Measurements from ENCODE around the gene CDK13. TPM values are rescaled to one million over a fixed set of nuclear protein-coding genes. Genes with fewer than 3 reads are reported as not detected.

The CDK13 gene
- total RNA-seq, 1 experiment from 2014 or later = 34.9 TPM

DNA sequence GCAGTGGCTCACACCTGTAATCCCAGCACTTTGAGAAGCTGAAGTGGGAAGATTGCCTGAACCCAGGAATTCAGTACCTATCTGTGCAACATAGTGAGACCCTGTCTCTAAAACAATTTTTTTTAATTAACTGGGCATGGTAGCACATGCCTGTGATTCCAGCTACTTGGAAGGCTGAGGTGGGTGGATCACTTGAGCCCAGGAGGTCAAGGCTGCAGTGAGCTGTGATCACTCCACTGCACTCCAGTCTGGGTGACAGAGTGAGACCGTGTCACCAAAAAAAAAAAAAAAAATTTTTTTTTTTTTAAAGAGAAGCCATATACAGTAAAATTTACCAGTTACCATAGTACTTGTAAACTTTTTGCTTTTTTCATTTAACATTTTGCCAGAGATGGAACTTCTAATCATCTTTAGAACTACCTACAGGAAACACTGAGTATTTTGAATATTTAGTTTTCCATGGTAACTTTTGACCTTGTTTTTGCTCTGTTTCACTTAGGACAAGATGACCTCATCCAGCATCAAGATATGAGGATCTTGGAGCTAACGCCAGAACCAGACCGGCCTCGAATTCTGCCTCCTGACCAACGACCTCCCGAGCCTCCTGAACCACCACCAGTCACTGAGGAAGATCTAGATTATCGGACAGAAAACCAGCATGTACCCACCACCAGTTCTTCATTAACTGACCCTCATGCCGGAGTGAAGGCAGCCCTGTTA, 143.7 kb downstream of the CDK13 start:
- intact Hi-C loops (cut with micrococcal nuclease) = no loop called here
- H2AFZ ChIP-seq (ENCODE audit: low read length) = no peak overlapping the region
- no TSS peak for BruUV-seq (replicated peaks)
- no peak for TF ChIP-seq EZH2 (IDR thresholded peaks at IDR 0.05; ENCODE audit: low read length, unreplicated experiment)
- TF ChIP-seq EZH2phosphoT487 (IDR thresholded peaks at IDR 0.05; ENCODE audit: borderline replicate concordance, low read length) = no peak
- TF ChIP-seq, protein P1, sequence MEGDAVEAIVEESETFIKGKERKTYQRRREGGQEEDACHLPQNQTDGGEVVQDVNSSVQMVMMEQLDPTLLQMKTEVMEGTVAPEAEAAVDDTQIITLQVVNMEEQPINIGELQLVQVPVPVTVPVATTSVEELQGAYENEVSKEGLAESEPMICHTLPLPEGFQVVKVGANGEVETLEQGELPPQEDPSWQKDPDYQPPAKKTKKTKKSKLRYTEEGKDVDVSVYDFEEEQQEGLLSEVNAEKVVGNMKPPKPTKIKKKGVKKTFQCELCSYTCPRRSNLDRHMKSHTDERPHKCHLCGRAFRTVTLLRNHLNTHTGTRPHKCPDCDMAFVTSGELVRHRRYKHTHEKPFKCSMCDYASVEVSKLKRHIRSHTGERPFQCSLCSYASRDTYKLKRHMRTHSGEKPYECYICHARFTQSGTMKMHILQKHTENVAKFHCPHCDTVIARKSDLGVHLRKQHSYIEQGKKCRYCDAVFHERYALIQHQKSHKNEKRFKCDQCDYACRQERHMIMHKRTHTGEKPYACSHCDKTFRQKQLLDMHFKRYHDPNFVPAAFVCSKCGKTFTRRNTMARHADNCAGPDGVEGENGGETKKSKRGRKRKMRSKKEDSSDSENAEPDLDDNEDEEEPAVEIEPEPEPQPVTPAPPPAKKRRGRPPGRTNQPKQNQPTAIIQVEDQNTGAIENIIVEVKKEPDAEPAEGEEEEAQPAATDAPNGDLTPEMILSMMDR (conservative IDR thresholded peaks at IDR 0.05; ENCODE audit: low read depth, low read length) = no peak
- H3K36me3 ChIP-seq (ENCODE audit: low read depth, low read length) = peaks cover 19% of the 10 kb centered on the region; the same call in 1 of the 2 replicates
- ATAC-seq (no peak), DNase-seq (no peak)
- CTCF ChIA-PET = no interaction called here
- H4K20me1 ChIP-seq (ENCODE audit: low read length) = no peaks in the 10 kb centered on the region
- H3K4me1 ChIP-seq (ENCODE audit: insufficient read depth, low read length) = no peaks in the 10 kb centered on the region
- POLR2A ChIA-PET (ENCODE audit: unreplicated experiment) = no interaction called here
- H3F3A ChIP-seq (ENCODE audit: low read length, unreplicated experiment) = no peaks in the 10 kb centered on the region
- no peak overlapping the region for H3K9ac ChIP-seq (ENCODE audit: low read length)
- no peaks in the 10 kb centered on the region for H3K27me3 ChIP-seq (ENCODE audit: low read length)
- H3K4me3 ChIP-seq (ENCODE audit: low read length) = no peak overlapping the region
- no peaks in the 10 kb centered on the region for H3K9me3 ChIP-seq (ENCODE audit: low read length)
- H3K9me2 ChIP-seq (replicated peaks; ENCODE audit: low read length) = no peaks in the 10 kb centered on the region
- no peak overlapping the region for H3K4me2 ChIP-seq (ENCODE audit: low read length)
- H3K79me2 ChIP-seq (ENCODE audit: low read length) = no peaks in the 10 kb centered on the region
- H3K27ac ChIP-seq (ENCODE audit: low read length) = no peak overlapping the region

DNA sequence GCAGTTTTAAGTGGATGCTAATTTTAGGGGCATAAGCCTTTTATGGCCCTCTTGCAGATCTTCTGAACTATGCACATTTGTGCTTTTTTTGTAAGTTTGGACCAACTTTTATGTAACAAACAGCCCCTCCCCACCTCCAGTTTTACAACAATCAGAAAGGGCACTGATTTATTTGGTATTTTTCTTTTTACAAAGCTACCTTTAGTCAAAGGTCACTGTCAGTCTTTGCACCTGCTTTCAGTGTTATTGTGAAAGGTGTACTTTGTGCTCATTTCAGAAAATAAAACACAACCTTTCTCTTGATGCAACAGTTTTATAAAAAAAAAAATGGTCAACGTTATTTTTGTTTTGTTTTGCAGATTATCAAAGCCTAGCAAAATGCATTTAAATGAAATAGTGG, 145.2 kb downstream of the CDK13 start:
- Histone ChIP-seq H3K9ac (ENCODE audit: low read length) (no peak overlapping the region), H3K36me3 (ENCODE audit: low read depth, low read length) (peaks cover 19% of the 10 kb centered on the region; the same call in 1 of the 2 replicates), H3K4me3 (ENCODE audit: low read length) (no peak overlapping the region), H3K27me3 (ENCODE audit: low read length) (no peaks in the 10 kb centered on the region), H3K9me3 (ENCODE audit: low read length) (no peaks in the 10 kb centered on the region), H3K4me1 (ENCODE audit: insufficient read depth, low read length) (no peaks in the 10 kb centered on the region), H3K79me2 (ENCODE audit: low read length) (no peaks in the 10 kb centered on the region), H3F3A (ENCODE audit: low read length, unreplicated experiment) (no peaks in the 10 kb centered on the region), H2AFZ (ENCODE audit: low read length) (no peak overlapping the region), H4K20me1 (ENCODE audit: low read length) (no peaks in the 10 kb centered on the region), H3K27ac (ENCODE audit: low read length) (no peak overlapping the region), H3K9me2 (replicated peaks; ENCODE audit: low read length) (no peaks in the 10 kb centered on the region), H3K4me2 (ENCODE audit: low read length) (no peak overlapping the region)
- no peak for ATAC-seq
- CTCF ChIA-PET = no interaction called here
- no peak for DNase-seq
- no TSS peak for BruUV-seq (replicated peaks)
- TF ChIP-seq EZH2 (IDR thresholded peaks at IDR 0.05; ENCODE audit: low read length, unreplicated experiment) = no peak
- intact Hi-C loops (cut with micrococcal nuclease) = no loop called here
- POLR2A ChIA-PET (ENCODE audit: unreplicated experiment) = no interaction called here

DNA sequence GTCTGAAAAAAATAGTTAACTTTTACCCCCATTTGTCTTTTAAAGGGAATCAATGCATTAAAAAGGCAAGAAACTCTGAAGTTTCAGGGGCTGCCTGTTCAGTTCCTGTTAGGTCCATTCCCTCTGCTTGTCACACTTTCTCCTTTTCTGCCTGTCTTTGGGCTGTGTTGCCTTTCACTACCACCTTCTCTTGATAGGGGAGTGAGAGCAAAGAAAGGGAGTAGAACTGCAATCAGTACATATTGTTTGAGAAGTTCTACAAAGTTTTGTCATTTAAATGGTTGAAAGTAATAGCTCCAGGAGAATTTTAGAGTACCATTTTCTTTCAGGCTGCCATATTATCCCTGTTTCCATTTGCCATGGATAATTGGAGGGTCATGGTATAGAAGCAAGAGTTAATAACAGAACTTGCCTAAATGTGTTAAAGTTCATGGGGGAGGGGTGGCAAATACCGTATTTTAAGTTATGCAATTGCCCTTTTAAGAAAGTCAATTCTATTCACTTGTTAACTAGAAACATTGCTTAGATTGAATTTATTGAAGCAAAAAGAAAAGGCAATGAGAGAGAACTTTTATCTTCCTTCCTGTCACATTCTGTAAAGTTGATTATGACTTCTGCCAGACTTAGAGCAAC, 145.8 kb downstream of the CDK13 start:
- DNase-seq (no peak), ATAC-seq (no peak)
- Histone ChIP-seq H3K4me2 (ENCODE audit: low read length) (no peak overlapping the region), H3K27me3 (ENCODE audit: low read length) (no peaks in the 10 kb centered on the region), H2AFZ (ENCODE audit: low read length) (no peak overlapping the region), H3K4me1 (ENCODE audit: insufficient read depth, low read length) (no peaks in the 10 kb centered on the region), H3K27ac (ENCODE audit: low read length) (no peak overlapping the region), H3K9ac (ENCODE audit: low read length) (no peak overlapping the region), H3F3A (ENCODE audit: low read length, unreplicated experiment) (no peaks in the 10 kb centered on the region), H3K36me3 (ENCODE audit: low read depth, low read length) (peaks cover 19% of the 10 kb centered on the region; the same call in 1 of the 2 replicates), H3K79me2 (ENCODE audit: low read length) (no peaks in the 10 kb centered on the region), H3K9me3 (ENCODE audit: low read length) (no peaks in the 10 kb centered on the region), H4K20me1 (ENCODE audit: low read length) (no peaks in the 10 kb centered on the region), H3K4me3 (ENCODE audit: low read length) (no peak overlapping the region), H3K9me2 (replicated peaks; ENCODE audit: low read length) (no peaks in the 10 kb centered on the region)
- POLR2A ChIA-PET (ENCODE audit: unreplicated experiment) = no interaction called here
- TF ChIP-seq, protein P1 (conservative IDR thresholded peaks at IDR 0.05; ENCODE audit: low read depth, low read length) = no peak
- TF ChIP-seq EZH2 (IDR thresholded peaks at IDR 0.05; ENCODE audit: low read length, unreplicated experiment) (no peak), EZH2phosphoT487 (IDR thresholded peaks at IDR 0.05; ENCODE audit: borderline replicate concordance, low read length) (no peak)
- BruUV-seq (replicated peaks) = no TSS peak
- CTCF ChIA-PET = no interaction called here
- intact Hi-C loops (cut with micrococcal nuclease) = no loop called here
